ENCODE results near the gene SLC13A1. TPM values are rescaled to one million over a fixed set of nuclear protein-coding genes. Genes with fewer than 3 reads are reported as not detected.

SLC13A1 gene
- polyA plus RNA-seq, 3 donors, result not detected

DNA sequence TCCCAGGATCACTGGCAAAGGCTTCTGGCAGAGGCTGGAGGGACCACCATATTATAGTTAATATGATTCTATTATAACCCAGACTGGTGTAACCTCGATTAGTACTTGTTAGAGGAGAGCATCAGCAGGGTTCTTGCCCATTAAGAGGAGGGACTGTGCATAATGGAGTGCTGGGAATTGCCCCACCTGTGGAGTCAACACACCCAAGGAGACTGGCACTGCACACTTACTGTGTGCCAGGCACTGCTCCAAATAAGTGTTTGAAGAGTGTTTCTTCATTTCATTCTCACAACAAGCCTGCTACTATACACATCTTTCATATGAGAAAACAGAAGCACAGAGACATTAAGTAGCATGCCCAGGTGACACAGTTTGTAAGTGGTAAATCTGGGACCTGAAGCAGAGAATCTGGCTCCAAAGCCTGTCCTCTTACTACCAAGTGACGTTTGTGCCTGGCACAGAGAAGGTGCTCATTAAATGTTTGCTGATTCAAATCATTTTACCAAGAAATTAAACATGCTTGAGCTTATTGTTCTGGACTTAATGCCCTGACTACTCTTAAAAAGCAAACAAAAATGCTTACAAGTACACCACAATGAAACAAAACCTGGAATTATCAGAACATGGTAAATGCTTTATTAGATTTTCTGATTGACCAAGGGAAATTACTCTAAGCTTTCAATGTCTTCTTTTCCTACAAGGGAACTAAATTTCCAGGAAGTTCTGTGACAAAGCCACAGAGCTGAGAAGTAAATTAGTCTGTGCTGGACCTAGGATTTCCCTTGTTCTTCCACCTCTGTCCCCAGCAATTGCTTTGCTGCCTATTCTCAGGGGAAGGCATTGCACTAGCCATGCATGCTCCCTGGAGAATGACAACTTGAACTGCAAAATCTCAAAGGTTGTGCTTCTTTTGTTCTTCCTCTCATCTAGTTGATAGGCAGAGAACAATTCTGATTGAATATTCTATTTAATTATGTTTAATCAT is 809 bp downstream of the SLC13A1 start:
- no peak overlapping the region for H2AFZ ChIP-seq (ENCODE audit: insufficient read depth, low read depth, low read length, poor library complexity, severe bottlenecking)
- H3K27ac ChIP-seq (ENCODE audit: low read depth in 1 of 2, low read length in 2 of 2), result no peak overlapping the region
- H3K36me3 Mint-ChIP-seq, result no peaks in the 10 kb centered on the region
- no peaks in the 10 kb centered on the region for H3K4me1 Mint-ChIP-seq
- no peaks in the 10 kb centered on the region for H3K79me2 ChIP-seq (ENCODE audit: insufficient read depth, low read length)
- H3K4me3 ChIP-seq (replicated peaks in 1 of 3; ENCODE audit: low read depth in 2 of 3, low read length in 3 of 3), result no peak overlapping the region
- intact Hi-C loops (cut with micrococcal nuclease), result no loop called here
- H3K4me2 ChIP-seq (replicated peaks; ENCODE audit: extremely low read depth, low read length, poor library complexity, severe bottlenecking), result no peak overlapping the region
- no peaks in the 10 kb centered on the region for H3K27me3 ChIP-seq (ENCODE audit: control insufficient read depth in 2 of 2, insufficient read depth in 2 of 2, low read length in 2 of 2)
- H3K9ac ChIP-seq (ENCODE audit: insufficient read depth, low read length, poor library complexity, severe bottlenecking), result no peak overlapping the region
- WGBS (ENCODE audit: insufficient coverage), result no CpG with 5 or more reads among the region's 2 CpGs
- H3K9me3 ChIP-seq (replicated peaks in 1 of 2; ENCODE audit: control insufficient read depth in 1 of 2, insufficient read depth in 1 of 2, low read length in 2 of 2), result no peaks in the 10 kb centered on the region
- H3K36me3 ChIP-seq (replicated peaks in 1 of 2; ENCODE audit: control insufficient read depth in 1 of 2, insufficient read depth in 2 of 2, low read length in 2 of 2), result no peaks in the 10 kb centered on the region
- peaks cover 0 to 1% (median 0%) of the 10 kb centered on the region in 7 donors for H3K9me3 Mint-ChIP-seq
- H4K20me1 ChIP-seq (ENCODE audit: insufficient read depth, low read length), result no peaks in the 10 kb centered on the region
- TF ChIP-seq, protein P1, sequence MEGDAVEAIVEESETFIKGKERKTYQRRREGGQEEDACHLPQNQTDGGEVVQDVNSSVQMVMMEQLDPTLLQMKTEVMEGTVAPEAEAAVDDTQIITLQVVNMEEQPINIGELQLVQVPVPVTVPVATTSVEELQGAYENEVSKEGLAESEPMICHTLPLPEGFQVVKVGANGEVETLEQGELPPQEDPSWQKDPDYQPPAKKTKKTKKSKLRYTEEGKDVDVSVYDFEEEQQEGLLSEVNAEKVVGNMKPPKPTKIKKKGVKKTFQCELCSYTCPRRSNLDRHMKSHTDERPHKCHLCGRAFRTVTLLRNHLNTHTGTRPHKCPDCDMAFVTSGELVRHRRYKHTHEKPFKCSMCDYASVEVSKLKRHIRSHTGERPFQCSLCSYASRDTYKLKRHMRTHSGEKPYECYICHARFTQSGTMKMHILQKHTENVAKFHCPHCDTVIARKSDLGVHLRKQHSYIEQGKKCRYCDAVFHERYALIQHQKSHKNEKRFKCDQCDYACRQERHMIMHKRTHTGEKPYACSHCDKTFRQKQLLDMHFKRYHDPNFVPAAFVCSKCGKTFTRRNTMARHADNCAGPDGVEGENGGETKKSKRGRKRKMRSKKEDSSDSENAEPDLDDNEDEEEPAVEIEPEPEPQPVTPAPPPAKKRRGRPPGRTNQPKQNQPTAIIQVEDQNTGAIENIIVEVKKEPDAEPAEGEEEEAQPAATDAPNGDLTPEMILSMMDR (IDR thresholded peaks at IDR 0.05), result no peak
- no peaks in the 10 kb centered on the region for H3K27me3 Mint-ChIP-seq (ENCODE audit: low read depth in 3 of 3)
- no peak for DNase-seq
- no peak overlapping the region for H3K27ac Mint-ChIP-seq
- H3K4me3 Mint-ChIP-seq, result no peak overlapping the region
- no peaks in the 10 kb centered on the region for H3K4me1 ChIP-seq (ENCODE audit: control insufficient read depth in 1 of 2, insufficient read depth in 2 of 2, low read length in 2 of 2)

DNA sequence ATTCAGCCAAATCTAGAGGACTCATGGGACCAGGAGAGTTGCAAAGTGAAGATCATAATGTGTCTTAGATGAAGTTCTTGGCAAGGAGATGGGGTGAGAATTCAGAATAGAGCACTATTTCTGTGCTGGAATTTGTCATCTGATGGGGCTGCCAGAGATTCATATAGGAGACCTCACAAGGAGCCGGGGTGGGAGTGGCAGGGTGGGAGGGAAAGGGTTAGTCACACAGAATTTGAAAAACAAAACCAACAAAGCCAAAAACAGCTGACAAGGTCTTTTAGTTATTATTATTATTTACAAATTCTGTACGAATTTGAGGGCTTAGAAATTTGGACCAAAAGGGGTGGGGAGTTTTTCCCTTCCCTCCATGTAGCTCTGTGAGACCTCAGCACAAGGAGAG is 1.7 kb downstream of the SLC13A1 start:
- H3K4me1 Mint-ChIP-seq, result no peaks in the 10 kb centered on the region
- no peaks in the 10 kb centered on the region for H3K9me3 ChIP-seq (replicated peaks in 1 of 2; ENCODE audit: control insufficient read depth in 1 of 2, insufficient read depth in 1 of 2, low read length in 2 of 2)
- WGBS (ENCODE audit: insufficient coverage), result no CpG with 5 or more reads among the region's 2 CpGs
- no peaks in the 10 kb centered on the region for H3K36me3 ChIP-seq (replicated peaks in 1 of 2; ENCODE audit: control insufficient read depth in 1 of 2, insufficient read depth in 2 of 2, low read length in 2 of 2)
- no peak overlapping the region for H3K27ac ChIP-seq (ENCODE audit: low read depth in 1 of 2, low read length in 2 of 2)
- H3K27me3 ChIP-seq (ENCODE audit: control insufficient read depth in 2 of 2, insufficient read depth in 2 of 2, low read length in 2 of 2), result no peaks in the 10 kb centered on the region
- no peak overlapping the region for H3K4me2 ChIP-seq (replicated peaks; ENCODE audit: extremely low read depth, low read length, poor library complexity, severe bottlenecking)
- H3K36me3 Mint-ChIP-seq, result no peaks in the 10 kb centered on the region
- no peak overlapping the region for H3K9ac ChIP-seq (ENCODE audit: insufficient read depth, low read length, poor library complexity, severe bottlenecking)
- H2AFZ ChIP-seq (ENCODE audit: insufficient read depth, low read depth, low read length, poor library complexity, severe bottlenecking), result no peak overlapping the region
- no peak overlapping the region for H3K4me3 Mint-ChIP-seq
- H3K9me3 Mint-ChIP-seq, result peaks cover 0 to 1% (median 0%) of the 10 kb centered on the region in 7 donors
- H3K4me1 ChIP-seq (ENCODE audit: control insufficient read depth in 1 of 2, insufficient read depth in 2 of 2, low read length in 2 of 2), result no peaks in the 10 kb centered on the region
- DNase-seq, result no peak
- H3K27me3 Mint-ChIP-seq (ENCODE audit: low read depth in 3 of 3), result peaks cover 0 to 2% (median 0%) of the 10 kb centered on the region in 3 donors
- H4K20me1 ChIP-seq (ENCODE audit: insufficient read depth, low read length), result no peaks in the 10 kb centered on the region
- TF ChIP-seq, protein P1 (IDR thresholded peaks at IDR 0.05), result no peak
- intact Hi-C loops (cut with micrococcal nuclease), result no loop called here
- no peak overlapping the region for H3K27ac Mint-ChIP-seq
- no peaks in the 10 kb centered on the region for H3K79me2 ChIP-seq (ENCODE audit: insufficient read depth, low read length)
- no peak overlapping the region for H3K4me3 ChIP-seq (replicated peaks in 1 of 3; ENCODE audit: low read depth in 2 of 3, low read length in 3 of 3)

Data from CD14-positive monocyte (primary cell).